Omental fat pad (tissue), 4 donors: ENCODE results near the gene FOXP1. TPM values are rescaled to one million over a fixed set of nuclear protein-coding genes. Genes with fewer than 3 reads are reported as not detected.
"Not testable (repeated sequence)": the region's sequence is repeated elsewhere in the genome, so short reads cannot be mapped to it uniquely, and the experiment has no call there.

Experiments used
- ATAC-seq: fragments of 150-250 bp; one replicate; pipeline ENCODE4 v1.9.1; 2016; ENCODE audit warnings: mild to moderate bottlenecking, moderate library complexity; ENCODE audit not compliant: low FRiP score
- DNase-seq: peaks from one replicate; pipeline ENCODE4 v3.0.0-alpha.2; 2019; ENCODE audit warnings: low spot score
- total RNA-seq, 4 donors: library from RNA; depleted of rRNA; stranded (reverse); fragments of >200 nt; gene quantifications; one replicate each; pipeline ENCODE4 v1.1.0, GENCODE V29; 2016
- TF ChIP-seq, protein P1 (sequence below), 3 donors: fragments of 450-650 bp; IDR thresholded peaks; one replicate each; pipeline ENCODE4 v1.5.1; 2016 to 2017; ENCODE audit warnings: antibody characterized with exemption in 3 of 3, mild to moderate bottlenecking in 3 of 3, moderate library complexity in 2 of 3

FOXP1 gene
- total RNA-seq, 4 donors from 2014 or later: 72.4 to 128 (median 76.7) TPM

DNA sequence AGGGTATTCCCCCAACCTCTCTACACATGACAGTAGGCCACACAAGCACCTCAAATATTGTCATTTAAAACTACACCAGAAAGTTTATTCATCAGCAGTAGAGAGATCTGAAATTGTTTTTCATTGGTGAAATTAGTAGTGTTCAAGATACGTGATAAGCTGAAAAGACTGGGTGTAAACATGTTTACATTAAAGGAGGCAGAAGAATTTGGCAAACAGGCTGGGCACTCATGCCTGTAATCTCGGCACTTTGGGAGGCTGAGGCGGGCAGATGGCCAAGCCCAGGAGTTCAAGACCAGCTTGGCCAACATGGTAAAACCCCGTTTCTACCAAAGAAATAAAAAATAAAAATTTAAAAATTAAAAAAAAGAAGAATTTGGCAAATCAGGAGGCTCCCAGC, 255.6 kb downstream of the FOXP1 start:
- no peak for ATAC-seq
- TF ChIP-seq, protein P1, sequence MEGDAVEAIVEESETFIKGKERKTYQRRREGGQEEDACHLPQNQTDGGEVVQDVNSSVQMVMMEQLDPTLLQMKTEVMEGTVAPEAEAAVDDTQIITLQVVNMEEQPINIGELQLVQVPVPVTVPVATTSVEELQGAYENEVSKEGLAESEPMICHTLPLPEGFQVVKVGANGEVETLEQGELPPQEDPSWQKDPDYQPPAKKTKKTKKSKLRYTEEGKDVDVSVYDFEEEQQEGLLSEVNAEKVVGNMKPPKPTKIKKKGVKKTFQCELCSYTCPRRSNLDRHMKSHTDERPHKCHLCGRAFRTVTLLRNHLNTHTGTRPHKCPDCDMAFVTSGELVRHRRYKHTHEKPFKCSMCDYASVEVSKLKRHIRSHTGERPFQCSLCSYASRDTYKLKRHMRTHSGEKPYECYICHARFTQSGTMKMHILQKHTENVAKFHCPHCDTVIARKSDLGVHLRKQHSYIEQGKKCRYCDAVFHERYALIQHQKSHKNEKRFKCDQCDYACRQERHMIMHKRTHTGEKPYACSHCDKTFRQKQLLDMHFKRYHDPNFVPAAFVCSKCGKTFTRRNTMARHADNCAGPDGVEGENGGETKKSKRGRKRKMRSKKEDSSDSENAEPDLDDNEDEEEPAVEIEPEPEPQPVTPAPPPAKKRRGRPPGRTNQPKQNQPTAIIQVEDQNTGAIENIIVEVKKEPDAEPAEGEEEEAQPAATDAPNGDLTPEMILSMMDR (IDR thresholded peaks at IDR 0.05): no peak

DNA sequence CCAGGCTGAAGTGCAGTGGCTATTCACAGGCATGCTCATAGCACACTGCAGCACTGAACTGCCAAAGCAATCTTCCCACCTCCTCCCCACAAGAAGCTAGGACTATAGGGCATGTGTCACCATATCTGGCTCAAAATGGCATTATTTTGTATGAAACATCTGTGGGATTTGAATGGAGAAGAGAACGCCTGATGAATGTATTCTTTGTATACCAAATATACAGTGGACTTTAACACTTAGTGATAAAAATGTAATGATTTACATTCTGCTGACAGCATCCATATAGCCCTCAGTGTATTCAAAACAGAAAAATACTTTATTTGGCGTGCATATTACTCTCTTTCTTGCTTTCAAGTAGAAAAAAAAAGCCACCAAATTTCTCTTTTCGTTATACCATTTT, 257.8 kb downstream of the FOXP1 start:
- TF ChIP-seq, protein P1 (IDR thresholded peaks at IDR 0.05): no peak
- DNase-seq (no peak), ATAC-seq (no peak)

More for the DNA sequence above, 255.6 kb downstream of the FOXP1 start:
- DNase-seq: no peak

DNA sequence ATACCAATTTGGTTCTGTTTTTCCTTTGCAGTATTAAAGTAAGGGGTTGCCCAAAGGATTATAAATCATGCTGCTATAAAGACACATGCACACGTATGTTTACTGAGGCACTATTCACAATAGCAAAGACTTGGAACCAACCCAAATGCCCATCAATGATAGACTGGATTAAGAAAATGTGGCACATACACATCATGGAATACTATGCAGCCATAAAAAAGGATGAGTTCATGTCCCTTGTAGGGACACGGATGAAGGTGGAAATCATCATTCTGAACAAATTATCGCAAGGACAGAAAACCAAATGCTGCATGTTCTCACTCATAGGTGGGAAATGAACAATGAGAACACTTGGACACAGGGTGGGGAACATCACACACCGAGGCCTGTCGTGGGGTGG, 259.3 kb downstream of the FOXP1 start:
- not testable (repeated sequence) for ATAC-seq, DNase-seq

DNA sequence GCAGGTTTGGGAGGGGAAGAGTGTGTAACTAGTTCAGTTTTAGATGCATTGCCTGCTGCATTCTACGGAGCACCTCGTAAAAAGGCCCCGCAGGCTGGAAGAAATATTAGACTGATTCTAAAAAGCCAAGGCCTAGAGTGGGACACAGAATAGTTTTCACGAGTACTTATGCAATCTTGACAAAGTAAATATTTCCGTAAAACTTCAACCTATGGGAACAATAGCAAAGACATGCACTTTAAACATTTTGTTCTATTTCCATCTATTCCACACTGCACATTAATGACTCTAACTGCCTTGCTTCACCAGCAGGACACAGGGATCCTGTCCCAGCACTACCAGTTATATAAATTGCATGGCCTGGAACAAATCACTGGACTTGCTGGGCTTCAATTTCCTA, 260.0 kb downstream of the FOXP1 start:
- ATAC-seq: no peak

DNA sequence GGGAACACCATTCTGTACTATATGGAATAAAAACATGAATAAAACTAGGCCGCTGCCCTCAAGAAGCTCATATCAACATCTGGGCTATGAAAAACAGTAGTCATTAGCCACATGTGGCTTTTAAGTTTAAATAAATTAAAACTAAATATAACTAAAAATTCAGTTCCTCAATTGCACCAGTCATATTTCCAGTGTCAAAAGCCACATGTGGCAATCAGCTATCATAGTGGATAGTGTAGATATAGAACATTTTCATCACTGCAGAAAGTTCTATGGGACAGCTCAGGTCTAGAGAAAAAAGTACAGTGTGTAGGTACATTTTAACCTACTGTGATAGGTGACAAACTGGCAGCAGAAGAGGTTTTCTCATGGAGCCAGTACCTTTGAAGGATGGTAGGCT, 261.4 kb downstream of the FOXP1 start:
- DNase-seq (no peak), ATAC-seq (no peak)
- TF ChIP-seq, protein P1 (IDR thresholded peaks at IDR 0.05): no peak

More for the DNA sequence above, 260.0 kb downstream of the FOXP1 start:
- DNase-seq: no peak
- TF ChIP-seq, protein P1 (IDR thresholded peaks at IDR 0.05): no peak

DNA sequence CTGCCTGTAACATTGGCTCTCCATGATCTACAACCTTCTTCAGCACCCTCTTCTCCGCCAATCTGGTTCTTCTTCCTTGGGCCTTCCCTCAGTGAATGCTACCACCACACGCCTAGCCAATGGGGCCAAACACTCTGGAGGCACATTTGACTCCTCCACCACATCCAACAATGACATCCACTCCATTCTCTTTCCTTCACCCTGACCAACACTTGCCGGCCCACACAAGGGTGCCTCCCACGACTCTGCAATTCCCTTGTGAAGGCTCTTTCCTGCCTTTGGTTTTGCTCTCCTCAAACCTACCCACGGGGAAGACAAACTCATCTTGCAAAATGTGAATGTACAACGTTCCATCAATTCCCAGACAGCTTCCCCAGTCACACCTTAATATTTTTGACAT, 263.8 kb downstream of the FOXP1 start:
- TF ChIP-seq, protein P1 (IDR thresholded peaks at IDR 0.05): no peak
- ATAC-seq (no peak), DNase-seq (no peak)

DNA sequence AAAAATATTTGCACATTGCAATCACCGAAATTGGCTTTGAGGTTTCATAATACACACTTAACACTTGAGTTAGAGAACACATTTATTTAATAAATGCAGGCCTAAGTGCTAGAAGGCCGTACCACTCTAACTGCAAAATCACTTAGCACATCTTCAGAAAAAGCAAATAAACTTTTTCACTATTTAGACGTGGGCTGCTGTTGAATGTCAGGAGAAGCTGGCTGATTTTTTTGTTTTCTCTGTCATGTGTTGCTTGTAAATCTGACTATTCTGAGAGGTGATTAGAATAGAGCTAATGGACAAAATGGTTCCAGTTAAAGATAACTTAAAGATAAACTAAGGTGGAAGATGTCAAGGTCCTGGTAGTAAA, 265.1 kb downstream of the FOXP1 start:
- ATAC-seq (no peak), DNase-seq (no peak)
- TF ChIP-seq, protein P1 (IDR thresholded peaks at IDR 0.05): no peak
